ENCODE measurements around the gene RPL36. TPM values are rescaled to one million over a fixed set of nuclear protein-coding genes. Genes with fewer than 3 reads are reported as not detected.

Gene RPL36
- total RNA-seq, 6 experiments from 2014 or later = 712 to 903 (median 850) TPM

DNA sequence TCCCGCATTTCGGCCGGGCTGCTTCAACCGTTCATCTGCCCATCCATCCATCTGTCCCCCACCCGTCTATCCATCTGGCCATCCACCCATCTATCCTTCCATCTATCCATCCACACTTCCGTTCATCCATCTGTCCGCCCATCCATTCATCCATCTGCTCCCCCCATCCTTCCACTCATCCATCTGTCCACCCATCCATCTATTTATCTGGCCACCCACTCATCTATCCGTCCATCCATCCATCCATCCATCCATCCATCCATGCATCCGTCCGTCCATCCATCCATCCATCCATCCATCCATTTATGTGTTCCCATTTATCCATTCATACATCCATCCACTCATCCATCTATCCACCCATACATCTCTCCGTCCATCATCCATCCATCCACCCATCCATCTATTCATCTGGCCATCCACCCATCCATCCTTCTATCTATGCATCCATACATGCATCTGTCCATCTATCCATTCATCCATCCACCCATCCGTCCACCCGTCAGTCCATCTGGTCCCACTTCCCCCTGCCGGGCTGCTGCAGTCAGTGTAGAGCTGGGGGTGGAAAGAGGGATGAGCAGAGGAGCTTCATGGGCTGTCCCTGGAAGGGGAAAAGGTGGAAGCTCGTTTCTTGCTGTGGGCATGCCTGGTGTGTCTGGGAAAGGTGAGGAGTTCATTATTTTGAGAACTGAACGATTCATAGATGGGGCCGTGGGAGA lies 8.5 kb upstream of the RPL36 start:
- Mint-ChIP-seq H3K36me3 (ENCODE audit: low read depth) (no peaks in the 10 kb centered on the region), H3K27ac (peak overlapping the region; percentile 70; the same call in 1 of the 2 replicates), H3K27me3 (ENCODE audit: insufficient read depth) (peaks cover 14% of the 10 kb centered on the region), H3K4me1 (ENCODE audit: low read depth) (peaks cover 24% of the 10 kb centered on the region), H3K4me3 (peak overlapping the region; percentile 85), H3K9me3 (no peaks in the 10 kb centered on the region)
- TF ChIP-seq, protein P1, sequence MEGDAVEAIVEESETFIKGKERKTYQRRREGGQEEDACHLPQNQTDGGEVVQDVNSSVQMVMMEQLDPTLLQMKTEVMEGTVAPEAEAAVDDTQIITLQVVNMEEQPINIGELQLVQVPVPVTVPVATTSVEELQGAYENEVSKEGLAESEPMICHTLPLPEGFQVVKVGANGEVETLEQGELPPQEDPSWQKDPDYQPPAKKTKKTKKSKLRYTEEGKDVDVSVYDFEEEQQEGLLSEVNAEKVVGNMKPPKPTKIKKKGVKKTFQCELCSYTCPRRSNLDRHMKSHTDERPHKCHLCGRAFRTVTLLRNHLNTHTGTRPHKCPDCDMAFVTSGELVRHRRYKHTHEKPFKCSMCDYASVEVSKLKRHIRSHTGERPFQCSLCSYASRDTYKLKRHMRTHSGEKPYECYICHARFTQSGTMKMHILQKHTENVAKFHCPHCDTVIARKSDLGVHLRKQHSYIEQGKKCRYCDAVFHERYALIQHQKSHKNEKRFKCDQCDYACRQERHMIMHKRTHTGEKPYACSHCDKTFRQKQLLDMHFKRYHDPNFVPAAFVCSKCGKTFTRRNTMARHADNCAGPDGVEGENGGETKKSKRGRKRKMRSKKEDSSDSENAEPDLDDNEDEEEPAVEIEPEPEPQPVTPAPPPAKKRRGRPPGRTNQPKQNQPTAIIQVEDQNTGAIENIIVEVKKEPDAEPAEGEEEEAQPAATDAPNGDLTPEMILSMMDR (IDR thresholded peaks at IDR 0.05) = no peak
- DNase-seq = no peak

DNA sequence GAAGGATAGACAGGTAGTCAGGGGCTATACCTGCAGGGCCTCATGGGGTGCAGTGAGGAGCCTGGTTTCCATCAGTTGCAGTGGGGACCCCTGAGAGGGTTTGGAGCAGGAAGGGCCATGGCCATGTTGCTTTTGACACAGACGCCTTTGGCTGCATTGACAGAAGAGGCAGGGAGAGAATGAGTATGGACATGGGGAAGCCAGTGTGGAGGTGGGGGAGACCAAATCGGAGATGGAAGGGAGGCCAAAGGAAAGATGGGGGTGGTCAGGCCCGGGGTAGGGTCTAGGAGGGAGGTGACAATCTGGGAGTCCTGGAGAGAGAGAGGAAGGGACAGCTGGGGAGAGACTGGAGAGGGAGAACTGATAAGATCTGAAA lies 8.0 kb upstream of the RPL36 start:
- DNase-seq = no peak
- Mint-ChIP-seq H3K9me3 (no peaks in the 10 kb centered on the region), H3K4me1 (ENCODE audit: low read depth) (peaks cover 25% of the 10 kb centered on the region), H3K27ac (no peak overlapping the region), H3K27me3 (ENCODE audit: insufficient read depth) (peaks cover 14% of the 10 kb centered on the region), H3K36me3 (ENCODE audit: low read depth) (no peaks in the 10 kb centered on the region), H3K4me3 (peak overlapping the region; percentile 85)
- TF ChIP-seq, protein P1 (IDR thresholded peaks at IDR 0.05) = no peak

DNA sequence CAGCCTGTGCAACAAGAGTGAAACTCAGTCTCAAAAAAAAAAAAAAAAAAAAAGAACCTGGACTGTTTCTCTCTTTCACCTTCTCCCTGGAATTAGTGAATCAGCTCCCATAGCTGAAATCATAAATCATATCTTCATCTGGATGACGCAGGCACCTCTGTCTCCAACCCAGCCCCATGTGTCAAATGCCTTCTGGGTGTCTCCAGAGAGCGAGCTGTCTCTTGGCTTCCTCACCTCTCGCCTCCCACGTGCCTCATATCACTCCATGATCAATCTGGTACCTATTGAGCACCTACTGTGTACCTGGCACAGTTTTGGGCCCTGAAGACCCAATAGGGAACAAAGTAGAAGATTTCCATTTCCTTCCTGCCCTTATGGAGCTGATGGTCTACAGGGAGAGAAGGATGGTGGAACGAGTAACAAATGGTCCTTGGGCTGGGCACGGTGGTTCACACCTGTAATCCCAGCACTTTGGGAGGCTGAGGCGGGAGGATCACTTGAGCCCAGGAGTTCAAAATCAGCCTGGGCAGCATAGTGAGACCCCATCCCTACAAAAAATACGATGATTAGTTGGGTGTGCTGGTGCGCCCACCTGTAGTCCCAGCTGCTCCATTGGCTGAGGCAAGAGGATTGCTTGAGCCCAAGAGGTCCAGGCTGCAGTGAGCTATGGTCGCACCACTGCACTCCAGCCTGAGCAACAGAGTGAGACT lies 6.8 kb upstream of the RPL36 start:
- H3K27ac Mint-ChIP-seq = no peak overlapping the region
- H3K36me3 Mint-ChIP-seq (ENCODE audit: low read depth) = 0 out of 2 replicates have a peak, but pooled peaks cover 2% of the 10 kb centered on the region
- DNase-seq = no peak
- H3K4me3 Mint-ChIP-seq = no peak overlapping the region
- TF ChIP-seq, protein P1 (IDR thresholded peaks at IDR 0.05) = no peak
- H3K4me1 Mint-ChIP-seq (ENCODE audit: low read depth) = peaks cover 25% of the 10 kb centered on the region
- H3K9me3 Mint-ChIP-seq = no peaks in the 10 kb centered on the region
- H3K27me3 Mint-ChIP-seq (ENCODE audit: insufficient read depth) = peaks cover 14% of the 10 kb centered on the region

DNA sequence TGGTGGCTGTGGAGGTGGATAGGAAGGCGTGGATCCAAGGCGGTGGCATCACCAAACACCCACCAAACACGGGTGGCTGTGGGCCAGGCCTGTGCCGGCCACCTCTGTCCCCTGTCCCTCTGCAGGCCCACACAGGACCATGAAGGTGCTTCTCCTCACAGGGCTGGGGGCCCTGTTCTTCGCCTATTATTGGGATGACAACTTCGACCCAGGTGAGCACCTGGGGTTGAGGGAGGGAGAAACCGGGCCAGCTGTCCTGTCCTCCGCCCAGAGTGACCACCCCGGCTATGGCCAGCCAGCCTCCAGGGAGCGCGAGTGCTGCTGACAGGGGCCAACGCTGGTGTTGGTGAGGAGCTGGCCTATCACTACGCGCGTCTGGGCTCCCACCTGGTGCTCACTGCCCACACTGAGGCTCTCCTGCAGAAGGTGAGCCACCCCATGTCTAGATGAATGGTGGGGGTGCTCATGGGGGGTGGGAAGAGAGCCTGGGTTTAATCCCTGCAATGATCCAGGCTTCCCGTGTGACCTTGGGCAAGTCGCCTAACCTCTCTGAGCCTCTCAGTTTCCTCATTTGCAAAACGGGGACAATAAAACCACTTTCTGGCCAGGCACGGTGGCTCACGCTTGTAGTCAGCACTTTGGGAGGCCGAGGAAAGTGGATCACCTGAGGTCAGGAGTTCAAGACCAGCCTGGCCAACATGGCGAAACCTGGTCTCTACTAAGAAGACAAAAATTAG lies 5.2 kb upstream of the RPL36 start:
- H3K27me3 Mint-ChIP-seq (ENCODE audit: insufficient read depth) = peaks cover 14% of the 10 kb centered on the region
- no peaks in the 10 kb centered on the region for H3K9me3 Mint-ChIP-seq
- H3K4me1 Mint-ChIP-seq (ENCODE audit: low read depth) = peaks cover 20% of the 10 kb centered on the region
- no peak overlapping the region for H3K27ac Mint-ChIP-seq
- H3K36me3 Mint-ChIP-seq (ENCODE audit: low read depth) = 0 out of 2 replicates have a peak, but pooled peaks cover 3% of the 10 kb centered on the region
- no peak overlapping the region for H3K4me3 Mint-ChIP-seq
- no peak for DNase-seq
- TF ChIP-seq, protein P1 (IDR thresholded peaks at IDR 0.05) = no peak

DNA sequence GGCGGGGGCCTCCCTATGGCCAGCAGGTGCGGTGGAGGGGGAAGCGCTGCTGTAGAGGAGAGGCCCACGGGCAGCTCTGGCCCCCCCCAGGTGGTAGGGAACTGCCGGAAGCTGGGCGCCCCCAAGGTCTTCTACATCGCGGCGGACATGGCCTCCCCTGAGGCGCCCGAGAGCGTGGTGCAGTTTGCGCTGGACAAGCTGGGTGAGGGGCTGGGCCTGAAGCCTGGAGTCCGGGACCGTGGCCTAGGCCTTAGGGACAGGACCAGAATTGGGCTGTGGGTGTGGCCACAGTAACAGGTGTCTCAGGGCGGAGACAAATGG lies 3.8 kb upstream of the RPL36 start:
- Mint-ChIP-seq H3K36me3 (ENCODE audit: low read depth) (peaks cover 13% of the 10 kb centered on the region), H3K4me1 (ENCODE audit: low read depth) (peaks cover 21% of the 10 kb centered on the region), H3K9me3 (no peaks in the 10 kb centered on the region), H3K27me3 (ENCODE audit: insufficient read depth) (peaks cover 12% of the 10 kb centered on the region), H3K4me3 (peak overlapping the region; percentile 77; the same call in 1 of the 2 replicates), H3K27ac (no peak overlapping the region)
- no peak for DNase-seq
- TF ChIP-seq, protein P1 (IDR thresholded peaks at IDR 0.05) = no peak

Measured in HFFc6 (cell line).